Measurements from ENCODE around the gene MMADHC. TPM values are rescaled to one million over a fixed set of nuclear protein-coding genes. Genes with fewer than 3 reads are reported as not detected.

Gene MMADHC
- total and polyA plus RNA-seq, 2 of the 4 experiments (the other 2 are of a cell fraction) = 62.6 to 112 TPM

DNA sequence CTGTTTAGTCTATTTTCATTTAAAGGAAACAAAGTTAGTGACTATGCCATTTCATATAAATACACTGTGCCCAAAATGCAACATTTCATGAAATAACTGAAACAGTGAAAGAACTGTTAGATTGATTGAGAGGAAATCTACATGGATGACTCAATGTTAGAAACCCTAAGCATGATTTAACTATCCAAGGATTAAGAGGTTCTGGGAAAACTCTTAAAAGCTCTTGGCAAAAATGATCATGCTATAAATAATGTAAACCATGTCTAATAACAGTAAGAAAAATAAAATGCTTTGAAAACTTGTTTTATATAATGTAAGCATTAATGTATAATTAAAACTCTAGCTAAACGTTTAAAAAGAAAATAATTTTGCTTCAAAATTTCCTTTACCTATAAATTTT is 23.5 kb downstream of the MMADHC start:
- Histone ChIP-seq H4K91ac (ENCODE audit: insufficient read depth, low read depth, low read length) (no peak overlapping the region), H2BK15ac (ENCODE audit: low read depth, low read length) (no peak overlapping the region), H3K27ac (ENCODE audit: insufficient read depth, low read length) (no peak overlapping the region), H2AK5ac (ENCODE audit: low read depth, low read length) (no peak overlapping the region), H3K79me1 (ENCODE audit: low read depth in 1 of 2, low read length in 2 of 2) (peaks cover 0 to 3% of the 10 kb centered on the region in 2 experiments; a peak in 3 of 4 replicates), H3K18ac (ENCODE audit: low read depth, low read length) (no peak overlapping the region), H3K23ac (ENCODE audit: low read depth, low read length) (no peak overlapping the region), H3K4ac (ENCODE audit: low read depth, low read length) (no peak overlapping the region), H3K4me2 (ENCODE audit: low read depth, low read length) (no peak overlapping the region), H3K4me3 (ENCODE audit: insufficient read depth, low read depth, low read length) (no peak overlapping the region), H3K27me3 (ENCODE audit: control insufficient read depth, insufficient read depth, low read length) (no peaks in the 10 kb centered on the region), H4K20me1 (ENCODE audit: insufficient read depth, low read length) (no peaks in the 10 kb centered on the region; the same call in 1 of the 2 replicates), H4K8ac (ENCODE audit: low read depth in 2 of 2, low read length in 2 of 2) (no peak overlapping the region), H3K9ac (ENCODE audit: low read depth, low read length) (no peak overlapping the region), H4K5ac (ENCODE audit: low read depth, low read length) (no peak overlapping the region), H3K56ac (ENCODE audit: extremely low read depth, insufficient read depth, low read length) (no peak overlapping the region), H2BK20ac (ENCODE audit: low read depth, low read length) (no peak overlapping the region), H2BK120ac (ENCODE audit: low read depth, low read length) (no peak overlapping the region), H3K9me1 (ENCODE audit: insufficient read depth, low read length) (no peaks in the 10 kb centered on the region), H3K4me1 (ENCODE audit: control insufficient read depth, insufficient read depth, low read length) (no peaks in the 10 kb centered on the region), H3K9me3 (ENCODE audit: control insufficient read depth, insufficient read depth, low read length) (no peaks in the 10 kb centered on the region), H3K36me3 (ENCODE audit: control insufficient read depth, insufficient read depth, low read length) (peaks cover 13% of the 10 kb centered on the region), H2AK9ac (replicated peaks; ENCODE audit: low read depth, low read length, poor library complexity) (no peak overlapping the region), H2AFZ (replicated peaks; ENCODE audit: low read length, poor library complexity) (no peak overlapping the region), H2BK5ac (ENCODE audit: low read depth, low read length, poor library complexity, severe bottlenecking) (no peak overlapping the region), H3K14ac (replicated peaks; ENCODE audit: low read depth, low read length) (no peak overlapping the region)
- DNase-seq = peak; percentile 13
- no TSS peak for BruUV-seq (replicated peaks)
- in situ Hi-C loops (cut with MboI; ENCODE audit: low sequenced_read_pairs) (loop anchor here (5.0 to 25.0 kb wide), 3 partner anchors 547 to 1602 kb away; no protein-coding TSS in a partner anchor), dilution Hi-C loops (cut with HindIII; ENCODE audit: low sequenced_read_pairs, unreplicated experiment) (no loop called here), intact Hi-C loops (cut with micrococcal nuclease) (loop anchor here (5.0 to 10.0 kb wide), 2 partner anchors 232 to 919 kb away; partner anchors contain the start of genes EPC2 and LYPD6)
- ChIA-PET POLR2A (ENCODE audit: unreplicated experiment) (no interaction called here), CTCF (interaction anchor here (0.6 to 4.9 kb wide), 2 partner anchors 75 to 547 kb away, joined by 3 to 49 read pairs; no protein-coding TSS in a partner anchor)
- TF ChIP-seq, protein P1, sequence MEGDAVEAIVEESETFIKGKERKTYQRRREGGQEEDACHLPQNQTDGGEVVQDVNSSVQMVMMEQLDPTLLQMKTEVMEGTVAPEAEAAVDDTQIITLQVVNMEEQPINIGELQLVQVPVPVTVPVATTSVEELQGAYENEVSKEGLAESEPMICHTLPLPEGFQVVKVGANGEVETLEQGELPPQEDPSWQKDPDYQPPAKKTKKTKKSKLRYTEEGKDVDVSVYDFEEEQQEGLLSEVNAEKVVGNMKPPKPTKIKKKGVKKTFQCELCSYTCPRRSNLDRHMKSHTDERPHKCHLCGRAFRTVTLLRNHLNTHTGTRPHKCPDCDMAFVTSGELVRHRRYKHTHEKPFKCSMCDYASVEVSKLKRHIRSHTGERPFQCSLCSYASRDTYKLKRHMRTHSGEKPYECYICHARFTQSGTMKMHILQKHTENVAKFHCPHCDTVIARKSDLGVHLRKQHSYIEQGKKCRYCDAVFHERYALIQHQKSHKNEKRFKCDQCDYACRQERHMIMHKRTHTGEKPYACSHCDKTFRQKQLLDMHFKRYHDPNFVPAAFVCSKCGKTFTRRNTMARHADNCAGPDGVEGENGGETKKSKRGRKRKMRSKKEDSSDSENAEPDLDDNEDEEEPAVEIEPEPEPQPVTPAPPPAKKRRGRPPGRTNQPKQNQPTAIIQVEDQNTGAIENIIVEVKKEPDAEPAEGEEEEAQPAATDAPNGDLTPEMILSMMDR (conservative IDR thresholded peaks at IDR 0.05; ENCODE audit: low read depth, low read length) = no peak
- TF ChIP-seq MAFK (IDR thresholded peaks at IDR 0.05; ENCODE audit: low read depth, low read length) (no peak), MAZ (IDR thresholded peaks at IDR 0.05; ENCODE audit: borderline replicate concordance, low read depth, low read length) (no peak), NFE2L2 (IDR thresholded peaks at IDR 0.05; ENCODE audit: low read depth, low read length) (no peak), CEBPB (IDR thresholded peaks at IDR 0.05; ENCODE audit: low read depth, low read length) (no peak), CHD1 (IDR thresholded peaks at IDR 0.05; ENCODE audit: low read depth, low read length) (no peak), RFX5 (IDR thresholded peaks at IDR 0.05; ENCODE audit: low read depth, low read length) (no peak), MXI1 (IDR thresholded peaks at IDR 0.05; ENCODE audit: borderline replicate concordance, low read depth, low read length) (no peak), POLR2A (IDR thresholded peaks at IDR 0.05; ENCODE audit: low read depth, low read length) (no peak), SMC3 (IDR thresholded peaks at IDR 0.05; ENCODE audit: low read depth, low read length) (no peak), RCOR1 (IDR thresholded peaks at IDR 0.05; ENCODE audit: insufficient replicate concordance, low read length) (no peak), RAD21 (IDR thresholded peaks at IDR 0.05; ENCODE audit: low read length) (no peak), FOS (IDR thresholded peaks at IDR 0.05; ENCODE audit: low read depth, low read length) (no peak)
- TF ChIP-seq, protein P2, sequence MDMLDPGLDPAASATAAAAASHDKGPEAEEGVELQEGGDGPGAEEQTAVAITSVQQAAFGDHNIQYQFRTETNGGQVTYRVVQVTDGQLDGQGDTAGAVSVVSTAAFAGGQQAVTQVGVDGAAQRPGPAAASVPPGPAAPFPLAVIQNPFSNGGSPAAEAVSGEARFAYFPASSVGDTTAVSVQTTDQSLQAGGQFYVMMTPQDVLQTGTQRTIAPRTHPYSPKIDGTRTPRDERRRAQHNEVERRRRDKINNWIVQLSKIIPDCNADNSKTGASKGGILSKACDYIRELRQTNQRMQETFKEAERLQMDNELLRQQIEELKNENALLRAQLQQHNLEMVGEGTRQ (IDR thresholded peaks at IDR 0.05; ENCODE audit: low read depth, low read length) = no peak
- TF ChIP-seq, protein P3, sequence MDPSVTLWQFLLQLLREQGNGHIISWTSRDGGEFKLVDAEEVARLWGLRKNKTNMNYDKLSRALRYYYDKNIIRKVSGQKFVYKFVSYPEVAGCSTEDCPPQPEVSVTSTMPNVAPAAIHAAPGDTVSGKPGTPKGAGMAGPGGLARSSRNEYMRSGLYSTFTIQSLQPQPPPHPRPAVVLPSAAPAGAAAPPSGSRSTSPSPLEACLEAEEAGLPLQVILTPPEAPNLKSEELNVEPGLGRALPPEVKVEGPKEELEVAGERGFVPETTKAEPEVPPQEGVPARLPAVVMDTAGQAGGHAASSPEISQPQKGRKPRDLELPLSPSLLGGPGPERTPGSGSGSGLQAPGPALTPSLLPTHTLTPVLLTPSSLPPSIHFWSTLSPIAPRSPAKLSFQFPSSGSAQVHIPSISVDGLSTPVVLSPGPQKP (IDR thresholded peaks at IDR 0.05; ENCODE audit: borderline replicate concordance, low read depth, low read length) = no peak
- WGBS, 2 experiments (ENCODE audit: extremely low coverage in 2 of 2, insufficient read length in 1 of 2) = no CpG with 5 or more reads among the region's 1 CpG
- ATAC-seq (ENCODE audit: low read depth) = no peak
